GM18526 (cell line): ENCODE results near the gene TMEM125.

Experiments used
- POLR2A ChIP-seq: IDR thresholded peaks from 3 replicates; pipeline ENCODE4 v1.6.1; 2011; ENCODE audit not compliant: insufficient read length; ENCODE audit errors: extremely low read depth

The TMEM125 gene

GRCh38 chr1:43277116-43277876 lies 7.5 kb downstream of the TMEM125 start:
- no peak for TF ChIP-seq POLR2A

DNA sequence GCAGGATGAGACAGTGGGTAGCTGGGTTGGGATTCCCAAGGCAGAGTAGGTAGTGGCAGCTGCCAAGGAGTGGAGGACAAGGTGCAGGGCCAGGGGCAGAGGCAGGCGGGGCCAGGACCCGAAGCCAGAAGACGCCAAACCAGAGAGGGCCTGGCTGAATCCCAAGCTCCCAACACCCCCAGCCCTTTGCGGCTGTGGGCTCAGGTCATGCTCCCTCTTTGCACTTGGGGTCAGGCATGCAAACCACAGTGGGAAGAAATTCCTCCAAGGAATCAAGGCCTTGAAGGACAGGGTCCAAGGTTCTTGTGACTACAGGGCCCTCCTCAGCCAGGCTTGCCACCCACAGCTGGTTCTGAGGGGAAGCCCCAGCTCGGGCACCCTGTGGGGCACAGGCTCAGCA lies 9.4 kb downstream of the TMEM125 start:
- no peak for TF ChIP-seq POLR2A

DNA sequence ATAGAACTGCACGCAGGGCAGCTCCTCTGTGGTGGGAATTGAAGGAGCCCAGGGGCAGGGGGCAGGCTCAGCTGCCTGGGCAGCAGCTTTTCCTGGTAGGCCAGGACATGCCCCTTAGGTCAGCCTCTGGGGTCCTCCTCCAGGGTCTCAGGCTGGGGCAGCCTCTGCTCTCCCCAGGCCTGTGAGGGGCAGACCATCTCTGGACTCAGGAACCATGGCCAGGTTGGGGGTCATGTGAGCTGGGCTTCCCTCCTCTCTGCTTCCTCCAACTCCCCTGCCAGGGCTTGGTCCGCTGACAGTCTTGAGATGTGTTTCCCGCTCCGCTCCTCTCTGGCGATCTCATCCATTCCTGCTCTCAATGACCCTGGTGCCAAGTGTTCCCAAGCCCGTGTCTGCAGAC lies 9.9 kb downstream of the TMEM125 start:
- TF ChIP-seq POLR2A: no peak

GRCh38 chr1:43280692-43281091 lies 10.9 kb downstream of the TMEM125 start:
- no peak for TF ChIP-seq POLR2A

- TF ChIP-seq POLR2A: no peak
Observed at GRCh38 chr1:43282220-43283195, 12.7 kb downstream of the TMEM125 start.

- TF ChIP-seq POLR2A: no peak
Observed at GRCh38 chr1:43284065-43284464, 14.3 kb downstream of the TMEM125 start.

DNA sequence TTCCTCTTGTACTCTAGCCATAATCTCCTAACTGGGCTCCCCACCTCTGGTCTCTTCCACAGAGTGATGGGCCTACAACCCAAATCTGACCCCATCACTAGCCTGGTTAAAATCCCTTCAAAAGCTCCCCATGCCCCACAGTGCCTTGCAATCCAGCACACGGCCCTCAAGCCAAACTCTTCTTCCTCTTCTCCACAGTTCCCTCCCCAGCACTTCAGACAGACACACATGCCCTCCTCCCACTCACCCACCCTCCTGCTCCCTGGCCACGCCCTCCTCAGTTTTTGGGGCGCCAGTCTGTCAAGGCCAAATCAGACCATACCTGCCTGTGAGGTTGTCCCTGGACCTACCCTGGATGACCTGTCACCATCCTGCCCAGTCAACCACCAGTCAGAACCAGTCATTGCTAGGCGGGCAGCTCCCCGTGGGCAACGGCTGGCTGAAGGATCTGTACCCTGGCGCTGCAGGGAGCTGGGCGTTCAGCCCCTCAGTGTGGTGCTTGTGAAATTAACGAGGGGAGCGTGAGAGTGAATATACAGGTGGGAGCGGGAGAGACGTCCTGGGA lies 14.8 kb downstream of the TMEM125 start:
- no peak for TF ChIP-seq POLR2A

DNA sequence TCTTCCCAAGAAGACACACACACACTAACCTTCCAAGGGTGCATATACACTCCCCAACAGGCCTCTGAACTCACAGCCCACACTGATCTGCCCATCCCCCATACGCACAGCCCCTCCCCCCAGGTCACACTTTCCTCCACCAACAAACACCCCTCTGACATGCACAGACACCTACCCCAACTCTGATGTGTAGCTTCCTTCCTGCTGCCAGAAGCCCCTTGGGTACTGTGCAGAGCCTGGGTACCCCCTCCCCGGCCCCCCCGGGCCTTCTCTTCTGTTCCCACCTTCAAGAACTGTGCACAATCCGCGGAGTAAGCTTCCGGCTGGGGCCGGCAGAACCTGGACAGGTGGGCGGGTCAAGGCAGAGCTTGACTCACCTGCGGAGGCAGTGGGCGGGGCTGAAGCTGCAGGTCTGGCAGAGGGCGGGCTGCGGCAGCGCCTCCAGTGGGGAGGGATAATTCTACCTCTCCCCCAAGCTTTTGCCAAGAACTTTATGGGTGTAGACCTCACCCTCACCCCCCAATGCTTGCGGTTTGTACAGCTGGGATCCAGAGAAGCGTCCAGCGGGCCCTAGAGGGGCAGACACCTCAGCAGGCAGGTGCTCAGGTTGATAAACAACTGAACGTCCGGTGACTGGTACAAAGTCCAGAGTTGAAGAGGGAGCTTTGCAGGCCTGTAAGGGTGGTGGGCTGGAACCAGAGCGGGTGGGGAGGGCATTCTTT lies 15.6 kb downstream of the TMEM125 start, which contains the start of gene C1orf210:
C1orf210 (minus strand) TSS at position 313 of the 722 bp plus-strand sequence. CDS start 2,311 bp downstream, outside the sequence.
- no peak for TF ChIP-seq POLR2A

DNA sequence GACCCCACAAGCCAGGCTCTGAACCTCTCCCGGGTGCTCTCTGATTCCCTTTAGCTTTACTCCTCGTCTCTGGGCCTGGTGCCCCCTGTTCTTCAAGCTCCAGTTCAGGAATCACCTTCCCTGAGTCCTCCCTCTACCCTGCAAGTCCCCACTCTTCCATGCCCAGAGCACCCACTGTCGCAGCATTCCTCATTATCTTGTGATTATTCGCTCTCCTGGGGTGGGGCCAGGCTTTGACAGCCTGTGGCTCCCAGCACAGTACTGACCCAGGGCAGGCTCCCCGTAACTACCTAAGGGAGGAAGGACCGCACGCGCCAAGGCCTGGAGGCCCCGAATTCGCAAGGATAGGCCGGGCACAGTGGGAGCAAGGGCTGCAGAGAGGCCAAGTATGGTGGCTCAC lies 16.3 kb downstream of the TMEM125 start:
- no peak for TF ChIP-seq POLR2A

- TF ChIP-seq POLR2A: no peak
Observed at GRCh38 chr1:43286533-43286932, 16.8 kb downstream of the TMEM125 start.

DNA sequence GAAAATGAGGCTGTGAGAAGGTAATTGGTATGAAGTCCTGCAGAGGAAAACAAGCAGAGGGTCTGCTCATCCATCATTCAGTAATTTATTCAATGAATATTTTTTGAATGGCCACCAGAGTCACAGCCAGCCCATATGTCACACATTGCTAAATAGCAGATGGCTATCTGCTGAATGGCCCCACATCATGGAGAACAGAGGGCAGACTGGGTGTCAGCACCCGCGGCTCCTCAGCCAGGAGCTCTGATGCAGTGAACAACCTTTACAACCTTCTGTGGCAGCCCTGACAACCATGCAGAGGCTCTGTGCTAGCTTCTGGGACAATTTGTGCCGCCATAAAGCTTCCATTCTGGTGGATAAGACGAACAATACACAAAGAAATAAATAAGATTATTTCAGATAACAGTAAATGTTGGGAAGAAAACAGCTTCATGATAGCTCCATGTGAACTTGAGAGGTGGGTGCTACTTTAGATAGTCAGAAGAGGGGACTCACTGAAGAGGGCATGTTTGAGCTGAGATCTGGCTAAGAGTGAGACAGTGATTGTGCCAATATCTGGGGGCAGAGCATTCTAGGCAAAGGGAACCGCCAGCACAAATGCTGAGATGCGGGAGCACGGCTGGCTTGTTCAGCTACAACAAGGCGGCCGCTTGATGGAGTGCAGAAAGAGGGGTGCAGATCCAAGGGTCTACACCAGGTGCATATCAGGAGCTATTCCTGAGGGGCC lies 18.4 kb downstream of the TMEM125 start:
- no peak for TF ChIP-seq POLR2A

DNA sequence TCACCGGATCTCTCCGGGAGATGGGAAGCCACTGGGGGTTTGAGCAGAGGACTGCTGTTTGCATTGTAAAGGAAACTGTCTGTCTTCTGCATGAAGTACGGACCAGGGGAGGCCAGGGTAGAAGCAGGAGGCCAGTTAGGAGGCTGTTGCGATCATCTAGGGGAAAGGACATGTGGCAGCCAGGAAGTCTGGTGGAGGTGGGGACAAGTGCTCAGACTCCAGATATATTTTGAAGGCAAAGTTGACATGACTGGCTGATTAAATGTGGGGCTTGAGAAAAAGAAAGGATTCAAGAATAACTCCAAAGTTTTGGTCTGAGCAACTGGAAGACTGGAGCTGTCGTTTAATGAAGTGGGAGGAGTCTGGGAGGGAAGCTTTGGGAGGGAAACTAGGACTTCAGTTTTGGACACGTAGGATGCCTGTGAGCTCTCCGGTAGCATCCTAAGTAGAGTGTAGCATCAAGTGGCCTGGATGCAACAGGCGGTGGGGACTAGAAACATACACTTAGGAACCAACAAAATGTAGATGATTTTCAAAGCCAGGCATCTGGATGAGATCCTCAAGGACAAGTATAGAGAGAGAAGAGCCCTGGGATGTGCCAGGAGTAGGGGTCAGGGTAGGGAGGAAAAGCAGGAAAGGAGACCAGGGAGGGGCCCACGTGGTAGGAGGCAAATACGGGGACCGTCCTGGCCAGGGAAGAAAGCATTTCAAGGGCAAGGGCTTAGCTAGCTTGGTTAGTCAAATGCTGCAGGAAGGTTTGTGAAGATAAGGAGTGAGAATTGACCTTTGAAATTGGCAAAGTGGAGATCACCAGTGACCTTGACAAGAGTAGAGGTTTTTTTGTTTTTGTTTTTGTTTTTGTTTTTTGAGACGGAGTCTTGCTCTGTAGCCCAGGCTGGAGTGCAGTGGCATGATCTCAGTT lies 19.3 kb downstream of the TMEM125 start:
- no peak for TF ChIP-seq POLR2A

DNA sequence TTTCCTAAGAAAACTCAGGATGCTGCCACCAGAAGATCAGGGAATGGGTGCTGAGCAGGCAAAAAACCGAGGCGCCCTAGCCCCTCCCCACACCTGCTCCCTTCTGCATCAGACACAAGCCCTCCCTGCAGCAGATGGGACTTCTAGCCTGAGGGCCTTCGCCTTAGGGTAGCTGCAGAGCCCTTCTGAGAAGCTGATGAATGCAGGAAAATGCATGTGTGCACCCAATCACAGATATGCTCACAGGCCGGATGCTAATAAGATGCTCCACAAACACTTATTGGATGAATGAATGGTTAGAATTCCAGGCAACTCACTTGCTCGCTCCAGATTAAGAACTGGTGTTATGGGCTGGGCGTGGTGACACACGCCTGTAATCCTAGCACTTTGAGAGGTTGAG lies 22.4 kb downstream of the TMEM125 start:
- TF ChIP-seq POLR2A: no peak
